ENCODE data around the gene ARHGAP22.

The ARHGAP22 gene

DNA sequence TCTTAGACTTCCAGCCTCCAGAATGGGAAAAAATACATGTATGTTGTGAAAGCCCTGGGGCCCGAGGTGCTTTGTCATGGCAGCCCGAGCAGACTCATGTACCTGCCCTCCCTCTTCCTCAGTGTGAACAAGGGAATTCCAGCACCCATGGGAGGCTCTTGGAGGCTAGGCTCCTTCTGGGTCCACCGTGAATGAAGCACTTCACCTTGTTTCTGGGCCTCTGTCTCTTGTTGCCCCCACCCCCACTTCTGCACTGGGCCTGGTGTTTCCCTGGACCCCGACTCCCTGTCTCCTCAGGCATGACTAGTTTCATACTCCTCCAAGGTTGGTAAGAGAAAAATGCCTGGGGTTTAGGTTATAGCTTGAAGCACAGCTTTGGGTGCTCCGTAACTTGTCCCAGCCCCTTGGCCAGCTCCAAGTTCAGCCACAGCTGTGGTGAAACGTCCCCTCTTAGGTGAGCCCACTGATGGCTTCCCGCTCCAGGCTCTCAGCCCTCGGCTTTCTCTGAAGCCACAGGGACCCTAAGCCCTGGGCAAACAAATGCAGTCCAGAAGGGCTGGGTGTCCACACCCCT lies 30.2 kb upstream of the ARHGAP22 start:
- TF ChIP-seq, protein P1, sequence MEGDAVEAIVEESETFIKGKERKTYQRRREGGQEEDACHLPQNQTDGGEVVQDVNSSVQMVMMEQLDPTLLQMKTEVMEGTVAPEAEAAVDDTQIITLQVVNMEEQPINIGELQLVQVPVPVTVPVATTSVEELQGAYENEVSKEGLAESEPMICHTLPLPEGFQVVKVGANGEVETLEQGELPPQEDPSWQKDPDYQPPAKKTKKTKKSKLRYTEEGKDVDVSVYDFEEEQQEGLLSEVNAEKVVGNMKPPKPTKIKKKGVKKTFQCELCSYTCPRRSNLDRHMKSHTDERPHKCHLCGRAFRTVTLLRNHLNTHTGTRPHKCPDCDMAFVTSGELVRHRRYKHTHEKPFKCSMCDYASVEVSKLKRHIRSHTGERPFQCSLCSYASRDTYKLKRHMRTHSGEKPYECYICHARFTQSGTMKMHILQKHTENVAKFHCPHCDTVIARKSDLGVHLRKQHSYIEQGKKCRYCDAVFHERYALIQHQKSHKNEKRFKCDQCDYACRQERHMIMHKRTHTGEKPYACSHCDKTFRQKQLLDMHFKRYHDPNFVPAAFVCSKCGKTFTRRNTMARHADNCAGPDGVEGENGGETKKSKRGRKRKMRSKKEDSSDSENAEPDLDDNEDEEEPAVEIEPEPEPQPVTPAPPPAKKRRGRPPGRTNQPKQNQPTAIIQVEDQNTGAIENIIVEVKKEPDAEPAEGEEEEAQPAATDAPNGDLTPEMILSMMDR (IDR thresholded peaks at IDR 0.05) = no peak
- Mint-ChIP-seq H3K4me1 (no peaks in the 10 kb centered on the region), H3K4me3 (no peak overlapping the region), H3K27ac (no peak overlapping the region), H3K9me3 (peaks cover 9% of the 10 kb centered on the region), H3K36me3 (ENCODE audit: low read depth) (no peaks in the 10 kb centered on the region), H3K27me3 (ENCODE audit: low read depth, poor library complexity) (peaks cover 33% of the 10 kb centered on the region)
- DNase-seq = no peak

GRCh38 chr10:48634198-48634983 lies 29.5 kb upstream of the ARHGAP22 start:
- DNase-seq = no peak
- Mint-ChIP-seq H3K4me3 (no peak overlapping the region), H3K9me3 (peaks cover 2% of the 10 kb centered on the region), H3K27me3 (ENCODE audit: low read depth, poor library complexity) (peaks cover 34% of the 10 kb centered on the region), H3K36me3 (ENCODE audit: low read depth) (no peaks in the 10 kb centered on the region), H3K4me1 (no peaks in the 10 kb centered on the region), H3K27ac (no peak overlapping the region)
- TF ChIP-seq, protein P1 (IDR thresholded peaks at IDR 0.05) = no peak

GRCh38 chr10:48633381-48634197 lies 28.7 kb upstream of the ARHGAP22 start:
- Mint-ChIP-seq H3K4me1 (no peaks in the 10 kb centered on the region), H3K27me3 (ENCODE audit: low read depth, poor library complexity) (peaks cover 35% of the 10 kb centered on the region), H3K36me3 (ENCODE audit: low read depth) (no peaks in the 10 kb centered on the region), H3K27ac (no peak overlapping the region), H3K9me3 (no peaks in the 10 kb centered on the region), H3K4me3 (no peak overlapping the region)
- TF ChIP-seq, protein P1 (IDR thresholded peaks at IDR 0.05) = no peak
- DNase-seq = no peak

- H3K36me3 Mint-ChIP-seq (ENCODE audit: low read depth) = no peaks in the 10 kb centered on the region
- peaks cover 36% of the 10 kb centered on the region for H3K27me3 Mint-ChIP-seq (ENCODE audit: low read depth, poor library complexity)
- TF ChIP-seq, protein P1 (IDR thresholded peaks at IDR 0.05) = no peak
- no peak overlapping the region for H3K4me3 Mint-ChIP-seq
- DNase-seq = no peak
- no peak overlapping the region for H3K27ac Mint-ChIP-seq
- H3K4me1 Mint-ChIP-seq = no peaks in the 10 kb centered on the region
- no peaks in the 10 kb centered on the region for H3K9me3 Mint-ChIP-seq
Measured at GRCh38 chr10:48632166-48632565, 27.3 kb upstream of the ARHGAP22 start.

DNA sequence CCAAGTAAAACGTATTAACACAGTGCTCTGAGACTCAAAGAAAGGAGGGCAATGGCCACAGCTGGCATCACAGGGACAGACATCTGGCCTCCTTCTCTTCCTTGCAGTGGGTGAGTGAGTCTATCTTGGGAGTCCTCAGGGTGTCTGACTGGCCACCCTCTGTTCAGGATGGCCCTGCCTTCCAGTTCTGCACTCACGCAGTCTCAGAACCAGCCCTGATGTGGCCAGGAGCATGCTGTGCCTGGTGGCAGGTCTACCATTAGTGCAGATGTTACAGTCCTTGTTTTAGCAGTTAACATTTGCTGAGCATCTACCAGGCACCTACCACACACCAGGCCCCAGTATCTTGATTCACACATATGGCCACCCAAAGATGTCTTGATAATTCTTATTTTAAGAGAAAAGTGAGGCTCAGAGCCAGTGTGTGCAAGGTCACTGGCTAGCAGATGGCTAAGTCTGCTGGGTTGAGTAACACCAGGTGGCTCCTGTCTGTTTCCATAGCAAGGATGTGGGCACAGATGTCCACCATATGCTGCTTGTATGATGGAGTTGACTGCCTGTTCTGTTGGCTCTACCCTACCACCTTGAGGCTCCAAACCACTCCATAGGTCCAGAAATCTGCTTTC lies 23.2 kb upstream of the ARHGAP22 start:
- H3K4me3 Mint-ChIP-seq = no peak overlapping the region
- no peak overlapping the region for H3K27ac Mint-ChIP-seq
- no peaks in the 10 kb centered on the region for H3K9me3 Mint-ChIP-seq
- no peaks in the 10 kb centered on the region for H3K36me3 Mint-ChIP-seq (ENCODE audit: low read depth)
- DNase-seq = no peak
- TF ChIP-seq, protein P1 (IDR thresholded peaks at IDR 0.05) = no peak
- H3K4me1 Mint-ChIP-seq = no peaks in the 10 kb centered on the region
- peaks cover 39% of the 10 kb centered on the region for H3K27me3 Mint-ChIP-seq (ENCODE audit: low read depth, poor library complexity)
